HepG2 (cell line): ENCODE data around the gene DOCK4. TPM values are rescaled to one million over a fixed set of nuclear protein-coding genes. Genes with fewer than 3 reads are reported as not detected.

ENCODE experiments used
- ATAC-seq: fragments of 200-7000 bp; cut with Tn5 transposase; 3 replicates; pipeline ENCODE4 v1.9.1; 2020; ENCODE audit warnings: mild to moderate bottlenecking, moderate library complexity
- BruUV-seq: library from RNA; stranded (reverse); fragments of 400-500 nt; replicated peaks from 2 replicates; lab custom pipeline; 2021; lab: Mats Ljungman, UMichigan
- CTCF ChIA-PET: fragments of 300-600 bp; formaldehyde crosslinking; extraction: SDS; loops from one replicate; lab custom pipeline; 2021; ENCODE audit warnings: low total read pairs, inconsistent platforms, low intra/inter-chr PET ratio; lab: Yijun Ruan, JAX
- POLR2A ChIA-PET: fragments of 350-600 bp; sonication (Branson Sonifier 250); formaldehyde crosslinking; loops from one replicate; lab custom pipeline; 2020; ENCODE audit warnings: antibody characterized with exemption, inconsistent platforms; lab: Yijun Ruan, JAX
- DNase-seq: peaks from one replicate; pipeline ENCODE4 v3.0.0-alpha.2; 2015; ENCODE audit warnings: low spot score
- FAIRE-seq: peaks from 3 replicates; lab custom pipeline; 2011; peaks lifted over from hg19 to GRCh38; lab: Jason Lieb, UNC
- H2AFZ ChIP-seq: one replicate; pipeline ENCODE4 v1.6.1; 2011; ENCODE audit warnings: low read length, inconsistent platforms
- H3K27ac ChIP-seq: fragments of 300-600 bp; 3 replicates; pipeline ENCODE4 v1.8.0; 2011; ENCODE audit warnings: mixed run types, mild to moderate bottlenecking, mixed read lengths, low read length, inconsistent platforms; ENCODE audit not compliant: insufficient read depth; ENCODE audit errors: extremely low read length
- H3K27me3 ChIP-seq, 2 experiments: fragments of 200-600 bp in 1 of 2; 2 replicates in 1 of 2; 3 replicates in 1 of 2; pipeline versions ENCODE4 v1.6.0 to v1.8.0; 2011; ENCODE audit warnings: low read length in 2 of 2, mild to moderate bottlenecking in 2 of 2, moderate library complexity in 2 of 2, inconsistent platforms in 1 of 2; ENCODE audit not compliant: insufficient read depth in 2 of 2, control insufficient read depth in 1 of 2
- H3K36me3 ChIP-seq, 2 experiments: fragments of 200-600 bp in 1 of 2; replicated peaks in 1 of 2; 2 replicates in 1 of 2; 3 replicates in 1 of 2; pipeline versions ENCODE4 v1.5.1 to v1.8.0; 2011; ENCODE audit warnings: low read length in 2 of 2, inconsistent platforms in 1 of 2; ENCODE audit not compliant: insufficient read depth in 2 of 2, control insufficient read depth in 1 of 2
- H3K4me1 ChIP-seq: 2 replicates; pipeline ENCODE4 v1.5.1; 2012; ENCODE audit warnings: low read length, inconsistent platforms; ENCODE audit not compliant: insufficient read depth
- H3K4me2 ChIP-seq: 2 replicates; pipeline ENCODE4 v1.6.0; 2011; ENCODE audit warnings: low read depth, low read length, inconsistent platforms
- H3K4me3 ChIP-seq, 3 experiments: fragments of 200-600 bp in 1 of 3; sonication (generic), shearing (Covaris generic) in 1 of 3; replicated peaks in 1 of 3; 2 replicates each; pipeline ENCODE4 v1.5.1; 2011 to 2016; ENCODE audit warnings: low read length in 3 of 3, inconsistent platforms in 2 of 3, low read depth in 2 of 3, mild to moderate bottlenecking in 2 of 3, control low read depth in 1 of 3, mixed read lengths in 1 of 3; ENCODE audit not compliant: insufficient read depth in 1 of 3
- H3K79me2 ChIP-seq: one replicate; pipeline ENCODE4 v1.6.1; 2011; ENCODE audit warnings: low read length, inconsistent platforms; ENCODE audit not compliant: insufficient read depth
- H3K9ac ChIP-seq: 2 replicates; pipeline ENCODE4 v1.6.0; 2011; ENCODE audit warnings: mild to moderate bottlenecking, low read depth, low read length, inconsistent platforms; ENCODE audit not compliant: insufficient read depth
- H3K9me3 ChIP-seq: 2 replicates; pipeline ENCODE4 v1.5.1; 2012; ENCODE audit warnings: mild to moderate bottlenecking, low read length
- H4K20me1 ChIP-seq: 2 replicates; pipeline ENCODE4 v1.6.0; 2011; ENCODE audit warnings: inconsistent platforms, mild to moderate bottlenecking, low read length, moderate library complexity; ENCODE audit not compliant: insufficient read depth
- ELF3 ChIP-seq: IDR thresholded peaks from 2 replicates; pipeline ENCODE4 v1.6.1; 2016; ENCODE audit warnings: missing genetic modification reagents, missing compliant biosample characterization
- GTF3A ChIP-seq: sonication (generic); formaldehyde crosslinking; conservative IDR thresholded peaks from 2 replicates; pipeline ENCODE4 v1.4.0; 2020; ENCODE audit warnings: mild to moderate bottlenecking, missing genetic modification reagents
- REL ChIP-seq: sonication (generic); formaldehyde crosslinking; conservative IDR thresholded peaks from 2 replicates; pipeline ENCODE4 v1.8.0; 2022; ENCODE audit warnings: mild to moderate bottlenecking, missing genetic modification reagents, moderate library complexity
- YEATS2 ChIP-seq: sonication (generic); formaldehyde crosslinking; IDR thresholded peaks from 2 replicates; pipeline ENCODE4 v1.4.0; 2020; ENCODE audit warnings: missing genetic modification reagents, borderline replicate concordance
- YEATS4 ChIP-seq: sonication (generic); formaldehyde crosslinking; IDR thresholded peaks from 2 replicates; pipeline ENCODE4 v1.4.0; 2020; ENCODE audit warnings: missing genetic modification reagents, borderline replicate concordance
- ZBTB33 ChIP-seq: sonication (generic); formaldehyde crosslinking; IDR thresholded peaks from 2 replicates; pipeline ENCODE4 v1.4.0; 2020; ENCODE audit warnings: missing genetic modification reagents
- ZNF326 ChIP-seq: sonication (generic); formaldehyde crosslinking; IDR thresholded peaks from 2 replicates; pipeline ENCODE4 v1.4.0; 2020; ENCODE audit warnings: missing genetic modification reagents, borderline replicate concordance
- WGBS: methylation state at CpG from one replicate; pipeline ENCODE4 v1.1.6; 2017; ENCODE audit warnings: low lambda C conversion rate; 5-methylcytosine and 5-hydroxymethylcytosine counted together
- in situ Hi-C: cut with HindIII; loops from 2 replicates; pipeline ENCODE4 v1.10.0; 2017; ENCODE audit warnings: low pct_unique_long_range_greater_than_20kb; ENCODE audit not compliant: extremely low pct_ligation_motif_present
- intact Hi-C: fragments of 100-400 bp; cut with micrococcal nuclease; formaldehyde crosslinking; loops from one replicate; pipeline ENCODE4 v1.10.0; 2022; ENCODE audit not compliant: unreplicated experiment
- polyA plus RNA-seq, 8 experiments: library from polyadenylated mRNA; depleted of rRNA in 3 of 8; stranded (reverse) in 7 of 8; unstranded in 1 of 8; fragments of >200 nt; fragmentation: Illumina TruSeq in 4 of 8; extraction: Trizol in 4 of 8; gene quantifications; 2 replicates each; pipeline versions ENCODE4 v1.2.1 to v1.2.3, GENCODE V29; 2011 to 2016; ENCODE audit warnings: low read depth in 4 of 8, missing spikeins in 1 of 8, mixed read lengths in 1 of 8; ENCODE audit not compliant: insufficient read depth in 1 of 8
- total RNA-seq, 5 experiments: library from RNA; depleted of rRNA; stranded (reverse); fragments of >200 nt; fragmentation: Illumina TruSeq; extraction: Trizol; gene quantifications; 2 replicates each; pipeline ENCODE4 v1.2.3, GENCODE V29; 2016; ENCODE audit warnings: low read depth in 1 of 5
- TF ChIP-seq, protein P1 (sequence below): sonication (generic); formaldehyde crosslinking; IDR thresholded peaks from 2 replicates; pipeline ENCODE4 v1.5.0; 2020; ENCODE audit warnings: mild to moderate bottlenecking, missing genetic modification reagents, borderline replicate concordance
- TF ChIP-seq, protein P2 (sequence below): fragments of 450-650 bp; IDR thresholded peaks from 2 replicates; pipeline ENCODE4 v1.6.1; 2016

Gene DOCK4
- total and polyA plus RNA-seq, 2 of the 13 experiments (the other 11 are each of a cell fraction or from before 2014, with no cell fraction given), result 13.5 to 17.4 TPM

DNA sequence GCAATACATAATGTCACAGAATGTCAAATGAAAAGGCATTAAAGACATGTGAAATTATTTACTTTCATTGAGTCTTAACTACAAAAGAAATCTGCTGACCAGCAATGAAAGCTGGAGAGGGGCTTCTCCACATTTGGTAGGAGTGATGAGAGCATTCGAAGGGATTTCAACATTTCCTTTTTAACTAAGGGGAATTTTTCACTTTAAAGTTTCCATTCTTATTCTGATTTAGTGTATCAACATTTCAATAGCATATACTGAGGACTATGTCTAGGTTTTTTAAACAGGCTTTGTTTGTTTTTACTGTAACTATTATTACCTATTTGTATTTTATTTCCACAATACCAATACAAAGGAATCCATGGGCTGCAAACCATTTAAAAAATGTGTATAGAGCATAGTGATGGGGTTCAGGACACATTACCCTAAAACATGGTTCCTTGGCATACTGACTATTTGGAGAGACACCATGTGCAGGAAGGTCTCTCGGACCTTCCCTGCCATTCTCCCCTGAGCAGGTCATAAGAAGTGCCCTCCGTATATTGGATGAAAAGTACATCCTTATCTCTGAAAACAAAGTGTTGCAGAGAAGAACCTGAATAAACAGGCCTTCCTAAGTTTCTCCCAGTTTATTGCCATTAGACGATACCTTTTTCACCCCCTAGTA, 278.7 kb downstream of the DOCK4 start:
- ChIA-PET POLR2A (no interaction called here), CTCF (no interaction called here)
- in situ Hi-C loops (no loop called here), intact Hi-C loops (no loop called here)
- no peaks in the 10 kb centered on the region for H3K36me3 ChIP-seq
- DNase-seq (no peak), ATAC-seq (no peak), FAIRE-seq (no peak)
- no peak overlapping the region for H3K9ac ChIP-seq
- H3K27ac ChIP-seq, result no peak overlapping the region
- no peak overlapping the region for H3K4me2 ChIP-seq
- no peaks in the 10 kb centered on the region for H3K27me3 ChIP-seq
- no peaks in the 10 kb centered on the region for H4K20me1 ChIP-seq
- no TSS peak for BruUV-seq
- H3K79me2 ChIP-seq, result no peaks in the 10 kb centered on the region
- H2AFZ ChIP-seq, result no peak overlapping the region
- no peaks in the 10 kb centered on the region for H3K9me3 ChIP-seq
- peaks cover 34% of the 10 kb centered on the region for H3K4me1 ChIP-seq
- TF ChIP-seq REL (CRISPR knock-in tag) (no peak), ZNF326 (CRISPR knock-in tag) (no peak), ZBTB33 (CRISPR knock-in tag) (no peak), YEATS4 (CRISPR knock-in tag) (no peak), GTF3A (CRISPR knock-in tag) (no peak), ELF3 (CRISPR knock-in tag) (no peak), YEATS2 (CRISPR knock-in tag) (no peak)
- TF ChIP-seq, protein P1, sequence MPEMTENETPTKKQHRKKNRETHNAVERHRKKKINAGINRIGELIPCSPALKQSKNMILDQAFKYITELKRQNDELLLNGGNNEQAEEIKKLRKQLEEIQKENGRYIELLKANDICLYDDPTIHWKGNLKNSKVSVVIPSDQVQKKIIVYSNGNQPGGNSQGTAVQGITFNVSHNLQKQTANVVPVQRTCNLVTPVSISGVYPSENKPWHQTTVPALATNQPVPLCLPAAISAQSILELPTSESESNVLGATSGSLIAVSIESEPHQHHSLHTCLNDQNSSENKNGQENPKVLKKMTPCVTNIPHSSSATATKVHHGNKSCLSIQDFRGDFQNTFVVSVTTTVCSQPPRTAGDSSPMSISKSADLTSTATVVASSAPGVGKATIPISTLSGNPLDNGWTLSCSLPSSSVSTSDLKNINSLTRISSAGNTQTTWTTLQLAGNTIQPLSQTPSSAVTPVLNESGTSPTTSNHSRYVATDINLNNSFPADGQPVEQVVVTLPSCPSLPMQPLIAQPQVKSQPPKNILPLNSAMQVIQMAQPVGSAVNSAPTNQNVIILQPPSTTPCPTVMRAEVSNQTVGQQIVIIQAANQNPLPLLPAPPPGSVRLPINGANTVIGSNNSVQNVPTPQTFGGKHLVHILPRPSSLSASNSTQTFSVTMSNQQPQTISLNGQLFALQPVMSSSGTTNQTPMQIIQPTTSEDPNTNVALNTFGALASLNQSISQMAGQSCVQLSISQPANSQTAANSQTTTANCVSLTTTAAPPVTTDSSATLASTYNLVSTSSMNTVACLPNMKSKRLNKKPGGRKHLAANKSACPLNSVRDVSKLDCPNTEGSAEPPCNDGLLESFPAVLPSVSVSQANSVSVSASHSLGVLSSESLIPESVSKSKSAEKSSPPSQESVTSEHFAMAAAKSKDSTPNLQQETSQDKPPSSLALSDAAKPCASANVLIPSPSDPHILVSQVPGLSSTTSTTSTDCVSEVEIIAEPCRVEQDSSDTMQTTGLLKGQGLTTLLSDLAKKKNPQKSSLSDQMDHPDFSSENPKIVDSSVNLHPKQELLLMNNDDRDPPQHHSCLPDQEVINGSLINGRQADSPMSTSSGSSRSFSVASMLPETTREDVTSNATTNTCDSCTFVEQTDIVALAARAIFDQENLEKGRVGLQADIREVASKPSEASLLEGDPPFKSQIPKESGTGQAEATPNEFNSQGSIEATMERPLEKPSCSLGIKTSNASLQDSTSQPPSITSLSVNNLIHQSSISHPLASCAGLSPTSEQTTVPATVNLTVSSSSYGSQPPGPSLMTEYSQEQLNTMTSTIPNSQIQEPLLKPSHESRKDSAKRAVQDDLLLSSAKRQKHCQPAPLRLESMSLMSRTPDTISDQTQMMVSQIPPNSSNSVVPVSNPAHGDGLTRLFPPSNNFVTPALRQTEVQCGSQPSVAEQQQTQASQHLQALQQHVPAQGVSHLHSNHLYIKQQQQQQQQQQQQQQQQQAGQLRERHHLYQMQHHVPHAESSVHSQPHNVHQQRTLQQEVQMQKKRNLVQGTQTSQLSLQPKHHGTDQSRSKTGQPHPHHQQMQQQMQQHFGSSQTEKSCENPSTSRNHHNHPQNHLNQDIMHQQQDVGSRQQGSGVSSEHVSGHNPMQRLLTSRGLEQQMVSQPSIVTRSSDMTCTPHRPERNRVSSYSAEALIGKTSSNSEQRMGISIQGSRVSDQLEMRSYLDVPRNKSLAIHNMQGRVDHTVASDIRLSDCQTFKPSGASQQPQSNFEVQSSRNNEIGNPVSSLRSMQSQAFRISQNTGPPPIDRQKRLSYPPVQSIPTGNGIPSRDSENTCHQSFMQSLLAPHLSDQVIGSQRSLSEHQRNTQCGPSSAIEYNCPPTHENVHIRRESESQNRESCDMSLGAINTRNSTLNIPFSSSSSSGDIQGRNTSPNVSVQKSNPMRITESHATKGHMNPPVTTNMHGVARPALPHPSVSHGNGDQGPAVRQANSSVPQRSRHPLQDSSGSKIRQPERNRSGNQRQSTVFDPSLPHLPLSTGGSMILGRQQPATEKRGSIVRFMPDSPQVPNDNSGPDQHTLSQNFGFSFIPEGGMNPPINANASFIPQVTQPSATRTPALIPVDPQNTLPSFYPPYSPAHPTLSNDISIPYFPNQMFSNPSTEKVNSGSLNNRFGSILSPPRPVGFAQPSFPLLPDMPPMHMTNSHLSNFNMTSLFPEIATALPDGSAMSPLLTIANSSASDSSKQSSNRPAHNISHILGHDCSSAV (CRISPR knock-in tag), result no peak
- TF ChIP-seq, protein P2, sequence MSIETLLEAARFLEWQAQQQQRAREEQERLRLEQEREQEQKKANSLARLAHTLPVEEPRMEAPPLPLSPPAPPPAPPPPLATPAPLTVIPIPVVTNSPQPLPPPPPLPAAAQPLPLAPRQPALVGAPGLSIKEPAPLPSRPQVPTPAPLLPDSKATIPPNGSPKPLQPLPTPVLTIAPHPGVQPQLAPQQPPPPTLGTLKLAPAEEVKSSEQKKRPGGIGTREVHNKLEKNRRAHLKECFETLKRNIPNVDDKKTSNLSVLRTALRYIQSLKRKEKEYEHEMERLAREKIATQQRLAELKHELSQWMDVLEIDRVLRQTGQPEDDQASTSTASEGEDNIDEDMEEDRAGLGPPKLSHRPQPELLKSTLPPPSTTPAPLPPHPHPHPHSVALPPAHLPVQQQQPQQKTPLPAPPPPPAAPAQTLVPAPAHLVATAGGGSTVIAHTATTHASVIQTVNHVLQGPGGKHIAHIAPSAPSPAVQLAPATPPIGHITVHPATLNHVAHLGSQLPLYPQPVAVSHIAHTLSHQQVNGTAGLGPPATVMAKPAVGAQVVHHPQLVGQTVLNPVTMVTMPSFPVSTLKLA, result no peak
- H3K4me3 ChIP-seq, result no peak overlapping the region
- 99% methylated on average over 4 of the region's 4 CpGs for WGBS
